HepG2 (cell line): ENCODE measurements around the gene CTTNBP2NL. TPM values are rescaled to one million over a fixed set of nuclear protein-coding genes. Genes with fewer than 3 reads are reported as not detected.

Experiments
- ATAC-seq: fragments of 200-7000 bp; cut with Tn5 transposase; 3 replicates; pipeline ENCODE4 v1.9.1; 2020; ENCODE audit warnings: mild to moderate bottlenecking, moderate library complexity
- BruUV-seq: library from RNA; stranded (reverse); fragments of 400-500 nt; replicated peaks from 2 replicates; lab custom pipeline; 2021; lab: Mats Ljungman, UMichigan
- CTCF ChIA-PET: fragments of 300-600 bp; formaldehyde crosslinking; extraction: SDS; loops from one replicate; lab custom pipeline; 2021; ENCODE audit warnings: low total read pairs, inconsistent platforms, low intra/inter-chr PET ratio; lab: Yijun Ruan, JAX
- POLR2A ChIA-PET: fragments of 350-600 bp; sonication (Branson Sonifier 250); formaldehyde crosslinking; loops from one replicate; lab custom pipeline; 2020; ENCODE audit warnings: antibody characterized with exemption, inconsistent platforms; lab: Yijun Ruan, JAX
- DNase-seq: peaks from one replicate; pipeline ENCODE4 v3.0.0-alpha.2; 2015; ENCODE audit warnings: low spot score
- FAIRE-seq: peaks from 3 replicates; lab custom pipeline; 2011; peaks lifted over from hg19 to GRCh38; lab: Jason Lieb, UNC
- H2AFZ ChIP-seq: one replicate; pipeline ENCODE4 v1.6.1; 2011; ENCODE audit warnings: low read length, inconsistent platforms
- H3K27ac ChIP-seq: fragments of 300-600 bp; 3 replicates; pipeline ENCODE4 v1.8.0; 2011; ENCODE audit warnings: mixed run types, mild to moderate bottlenecking, mixed read lengths, low read length, inconsistent platforms; ENCODE audit not compliant: insufficient read depth; ENCODE audit errors: extremely low read length
- H3K27me3 ChIP-seq, 2 experiments: fragments of 200-600 bp in 1 of 2; 2 replicates in 1 of 2; 3 replicates in 1 of 2; pipeline versions ENCODE4 v1.6.0 to v1.8.0; 2011; ENCODE audit warnings: low read length in 2 of 2, mild to moderate bottlenecking in 2 of 2, moderate library complexity in 2 of 2, inconsistent platforms in 1 of 2; ENCODE audit not compliant: insufficient read depth in 2 of 2, control insufficient read depth in 1 of 2
- H3K36me3 ChIP-seq, 2 experiments: fragments of 200-600 bp in 1 of 2; replicated peaks in 1 of 2; 2 replicates in 1 of 2; 3 replicates in 1 of 2; pipeline versions ENCODE4 v1.5.1 to v1.8.0; 2011; ENCODE audit warnings: low read length in 2 of 2, inconsistent platforms in 1 of 2; ENCODE audit not compliant: insufficient read depth in 2 of 2, control insufficient read depth in 1 of 2
- H3K4me1 ChIP-seq: 2 replicates; pipeline ENCODE4 v1.5.1; 2012; ENCODE audit warnings: low read length, inconsistent platforms; ENCODE audit not compliant: insufficient read depth
- H3K4me2 ChIP-seq: 2 replicates; pipeline ENCODE4 v1.6.0; 2011; ENCODE audit warnings: low read depth, low read length, inconsistent platforms
- H3K4me3 ChIP-seq, 3 experiments: fragments of 200-600 bp in 1 of 3; sonication (generic), shearing (Covaris generic) in 1 of 3; replicated peaks in 1 of 3; 2 replicates each; pipeline ENCODE4 v1.5.1; 2011 to 2016; ENCODE audit warnings: low read length in 3 of 3, inconsistent platforms in 2 of 3, low read depth in 2 of 3, mild to moderate bottlenecking in 2 of 3, control low read depth in 1 of 3, mixed read lengths in 1 of 3; ENCODE audit not compliant: insufficient read depth in 1 of 3
- H3K79me2 ChIP-seq: one replicate; pipeline ENCODE4 v1.6.1; 2011; ENCODE audit warnings: low read length, inconsistent platforms; ENCODE audit not compliant: insufficient read depth
- H3K9ac ChIP-seq: 2 replicates; pipeline ENCODE4 v1.6.0; 2011; ENCODE audit warnings: mild to moderate bottlenecking, low read depth, low read length, inconsistent platforms; ENCODE audit not compliant: insufficient read depth
- H3K9me3 ChIP-seq: 2 replicates; pipeline ENCODE4 v1.5.1; 2012; ENCODE audit warnings: mild to moderate bottlenecking, low read length
- H4K20me1 ChIP-seq: 2 replicates; pipeline ENCODE4 v1.6.0; 2011; ENCODE audit warnings: inconsistent platforms, mild to moderate bottlenecking, low read length, moderate library complexity; ENCODE audit not compliant: insufficient read depth
- PAWR ChIP-seq: sonication (generic); formaldehyde crosslinking; IDR thresholded peaks from 2 replicates; pipeline ENCODE4 v1.4.0; 2020; ENCODE audit warnings: missing genetic modification reagents, mild to moderate bottlenecking, borderline replicate concordance
- PTBP1 ChIP-seq: fragments of 200-400 bp; formaldehyde crosslinking; IDR thresholded peaks from 2 replicates; pipeline ENCODE4 v1.6.1; 2018; ENCODE audit warnings: low read length, low read depth; ENCODE audit not compliant: poor library complexity, severe bottlenecking
- RXRB ChIP-seq: IDR thresholded peaks from 2 replicates; pipeline ENCODE4 v1.6.1; 2016; ENCODE audit warnings: borderline replicate concordance, missing genetic modification reagents, missing compliant biosample characterization
- SNAPC5 ChIP-seq: sonication (generic); formaldehyde crosslinking; IDR thresholded peaks from 2 replicates; pipeline ENCODE4 v1.8.1; 2023; ENCODE audit warnings: mild to moderate bottlenecking, missing genetic modification reagents, borderline replicate concordance
- WIZ ChIP-seq: sonication (generic); formaldehyde crosslinking; IDR thresholded peaks from 2 replicates; pipeline ENCODE4 v1.5.1; 2020; ENCODE audit warnings: mild to moderate bottlenecking, missing genetic modification reagents
- ZMAT3 ChIP-seq: sonication (generic); formaldehyde crosslinking; conservative IDR thresholded peaks from 2 replicates; pipeline ENCODE4 v1.7.0; 2021; ENCODE audit warnings: missing genetic modification reagents
- ZNF180 ChIP-seq: sonication (generic); formaldehyde crosslinking; IDR thresholded peaks from 2 replicates; pipeline ENCODE4 v1.4.0; 2020; ENCODE audit warnings: low read depth, missing genetic modification reagents, borderline replicate concordance
- ZNF34 ChIP-seq: sonication (generic); formaldehyde crosslinking; IDR thresholded peaks from 2 replicates; pipeline ENCODE4 v1.4.0; 2020; ENCODE audit warnings: mild to moderate bottlenecking, missing genetic modification reagents, borderline replicate concordance
- ZNF644 ChIP-seq: IDR thresholded peaks from 2 replicates; pipeline ENCODE4 v1.6.1; 2016; ENCODE audit warnings: low read depth
- WGBS: methylation state at CpG from one replicate; pipeline ENCODE4 v1.1.6; 2017; ENCODE audit warnings: low lambda C conversion rate; 5-methylcytosine and 5-hydroxymethylcytosine counted together
- in situ Hi-C: cut with HindIII; loops from 2 replicates; pipeline ENCODE4 v1.10.0; 2017; ENCODE audit warnings: low pct_unique_long_range_greater_than_20kb; ENCODE audit not compliant: extremely low pct_ligation_motif_present
- intact Hi-C: fragments of 100-400 bp; cut with micrococcal nuclease; formaldehyde crosslinking; loops from one replicate; pipeline ENCODE4 v1.10.0; 2022; ENCODE audit not compliant: unreplicated experiment
- polyA plus RNA-seq, 8 experiments: library from polyadenylated mRNA; depleted of rRNA in 3 of 8; stranded (reverse) in 7 of 8; unstranded in 1 of 8; fragments of >200 nt; fragmentation: Illumina TruSeq in 4 of 8; extraction: Trizol in 4 of 8; gene quantifications; 2 replicates each; pipeline versions ENCODE4 v1.2.1 to v1.2.3, GENCODE V29; 2011 to 2016; ENCODE audit warnings: low read depth in 4 of 8, missing spikeins in 1 of 8, mixed read lengths in 1 of 8; ENCODE audit not compliant: insufficient read depth in 1 of 8
- total RNA-seq, 5 experiments: library from RNA; depleted of rRNA; stranded (reverse); fragments of >200 nt; fragmentation: Illumina TruSeq; extraction: Trizol; gene quantifications; 2 replicates each; pipeline ENCODE4 v1.2.3, GENCODE V29; 2016; ENCODE audit warnings: low read depth in 1 of 5
- TF ChIP-seq, protein P1 (sequence below): sonication (generic); formaldehyde crosslinking; IDR thresholded peaks from 2 replicates; pipeline ENCODE4 v1.4.0; 2020; ENCODE audit warnings: missing genetic modification reagents, mild to moderate bottlenecking, borderline replicate concordance

Gene CTTNBP2NL
- total and polyA plus RNA-seq, 2 of the 13 experiments (the other 11 are each of a cell fraction or from before 2014, with no cell fraction given): 2.1 to 4.1 TPM

DNA sequence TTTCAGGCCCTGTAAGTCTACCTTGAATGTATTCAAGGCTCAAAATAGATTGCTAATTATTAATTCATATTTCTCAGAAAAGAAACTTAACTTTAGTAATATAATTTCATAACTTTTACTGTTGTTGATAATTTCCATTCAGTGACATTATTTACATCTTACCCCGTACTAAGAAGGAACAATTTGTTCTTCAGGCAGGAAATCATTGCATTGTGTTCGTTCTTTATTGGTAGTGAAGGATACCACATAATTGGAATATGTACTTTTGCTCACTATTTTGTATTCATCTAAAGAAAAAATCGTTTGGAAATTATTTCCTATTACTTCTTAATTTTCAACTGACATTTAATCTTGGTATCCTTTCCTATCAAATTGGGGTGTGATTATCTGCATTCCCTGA lies 39.4 kb downstream of the CTTNBP2NL start:
- H3K27me3 ChIP-seq: no peaks in the 10 kb centered on the region; a peak in 1 of 5 replicates
- no peaks in the 10 kb centered on the region for H3K36me3 ChIP-seq
- WGBS: 68% methylated on average over 3 of the region's 3 CpGs
- POLR2A ChIA-PET: no interaction called here
- H2AFZ ChIP-seq: no peak overlapping the region
- no peaks in the 10 kb centered on the region for H3K4me1 ChIP-seq
- intact Hi-C loops: no loop called here
- in situ Hi-C loops: no loop called here
- no peak for ATAC-seq
- no peak overlapping the region for H3K4me3 ChIP-seq
- no peaks in the 10 kb centered on the region for H3K9me3 ChIP-seq
- H3K27ac ChIP-seq: no peak overlapping the region
- no peak for DNase-seq
- no peak for FAIRE-seq
- TF ChIP-seq WIZ: no peak
- TF ChIP-seq ZNF34 (CRISPR knock-in tag): no peak
- TF ChIP-seq ZNF180: no peak
- no peak for TF ChIP-seq PTBP1
- no peak for TF ChIP-seq RXRB (CRISPR knock-in tag)
- TF ChIP-seq, protein P1, sequence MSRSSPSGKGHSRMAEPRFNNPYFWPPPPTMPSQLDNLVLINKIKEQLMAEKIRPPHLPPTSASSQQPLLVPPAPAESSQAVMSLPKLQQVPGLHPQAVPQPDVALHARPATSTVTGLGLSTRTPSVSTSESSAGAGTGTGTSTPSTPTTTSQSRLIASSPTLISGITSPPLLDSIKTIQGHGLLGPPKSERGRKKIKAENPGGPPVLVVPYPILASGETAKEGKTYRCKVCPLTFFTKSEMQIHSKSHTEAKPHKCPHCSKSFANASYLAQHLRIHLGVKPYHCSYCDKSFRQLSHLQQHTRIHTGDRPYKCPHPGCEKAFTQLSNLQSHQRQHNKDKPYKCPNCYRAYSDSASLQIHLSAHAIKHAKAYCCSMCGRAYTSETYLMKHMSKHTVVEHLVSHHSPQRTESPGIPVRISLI (CRISPR knock-in tag): no peak
- no peak for TF ChIP-seq ZNF644 (CRISPR knock-in tag)
- no peak for TF ChIP-seq ZMAT3 (CRISPR knock-in tag)
- TF ChIP-seq PAWR: no peak
- no peak for TF ChIP-seq SNAPC5 (CRISPR knock-in tag)
- H3K4me2 ChIP-seq: no peak overlapping the region
- no peaks in the 10 kb centered on the region for H3K79me2 ChIP-seq
- no peak overlapping the region for H3K9ac ChIP-seq
- BruUV-seq: no TSS peak
- CTCF ChIA-PET: no interaction called here
- no peaks in the 10 kb centered on the region for H4K20me1 ChIP-seq
